ENCODE data around the gene USP46.

DNA sequence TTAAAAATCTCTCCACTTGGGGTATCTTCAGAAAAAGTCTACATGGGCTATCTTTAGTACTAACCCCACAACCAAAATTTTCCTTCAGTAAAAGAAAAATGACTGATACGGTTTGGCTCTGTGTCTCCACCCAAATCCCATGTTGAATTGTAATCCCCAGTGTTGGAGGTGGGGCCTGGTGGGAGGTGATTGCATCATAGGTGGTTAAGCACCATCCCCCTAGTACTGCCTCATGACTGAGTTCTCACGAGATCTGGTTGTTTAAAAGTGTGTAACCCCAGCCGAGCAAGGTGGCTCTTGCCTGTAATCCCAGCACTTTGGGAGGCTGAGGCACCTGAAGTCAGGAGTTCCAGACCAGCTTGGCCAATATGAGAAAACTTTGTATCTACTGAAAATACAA lies 66.8 kb downstream of the USP46 start:
- TF ChIP-seq, protein P1, sequence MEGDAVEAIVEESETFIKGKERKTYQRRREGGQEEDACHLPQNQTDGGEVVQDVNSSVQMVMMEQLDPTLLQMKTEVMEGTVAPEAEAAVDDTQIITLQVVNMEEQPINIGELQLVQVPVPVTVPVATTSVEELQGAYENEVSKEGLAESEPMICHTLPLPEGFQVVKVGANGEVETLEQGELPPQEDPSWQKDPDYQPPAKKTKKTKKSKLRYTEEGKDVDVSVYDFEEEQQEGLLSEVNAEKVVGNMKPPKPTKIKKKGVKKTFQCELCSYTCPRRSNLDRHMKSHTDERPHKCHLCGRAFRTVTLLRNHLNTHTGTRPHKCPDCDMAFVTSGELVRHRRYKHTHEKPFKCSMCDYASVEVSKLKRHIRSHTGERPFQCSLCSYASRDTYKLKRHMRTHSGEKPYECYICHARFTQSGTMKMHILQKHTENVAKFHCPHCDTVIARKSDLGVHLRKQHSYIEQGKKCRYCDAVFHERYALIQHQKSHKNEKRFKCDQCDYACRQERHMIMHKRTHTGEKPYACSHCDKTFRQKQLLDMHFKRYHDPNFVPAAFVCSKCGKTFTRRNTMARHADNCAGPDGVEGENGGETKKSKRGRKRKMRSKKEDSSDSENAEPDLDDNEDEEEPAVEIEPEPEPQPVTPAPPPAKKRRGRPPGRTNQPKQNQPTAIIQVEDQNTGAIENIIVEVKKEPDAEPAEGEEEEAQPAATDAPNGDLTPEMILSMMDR (IDR thresholded peaks at IDR 0.05), result no peak
- no peak for TF ChIP-seq POLR2A (IDR thresholded peaks at IDR 0.05)

Measured in adrenal gland (tissue), 5 donors.